Naive thymus-derived CD4-positive, alpha-beta T cell (primary cell): ENCODE measurements around the gene ZNF414. TPM values are rescaled to one million over a fixed set of nuclear protein-coding genes. Genes with fewer than 3 reads are reported as not detected.

ENCODE experiments used
- ATAC-seq: fragments of 150-1000 bp; cut with Tn5 transposase; 2 replicates; pipeline ENCODE4 v1.10.0; 2021; ENCODE audit warnings: mild to moderate bottlenecking, moderate library complexity
- CTCF ChIA-PET: fragments of 350-600 bp; sonication (Branson Sonifier 250); formaldehyde crosslinking; loops from one replicate; lab custom pipeline; 2021; ENCODE audit warnings: antibody characterized with exemption; lab: Charles Lee
- POLR2A ChIA-PET: fragments of 350-600 bp; sonication (Branson Sonifier 250); formaldehyde crosslinking; loops from one replicate; lab custom pipeline; 2021; ENCODE audit warnings: antibody characterized with exemption, inconsistent platforms; lab: Charles Lee
- DNase-seq, 9 donors: peaks; one replicate each; pipeline versions ENCODE4 v3.0.0 to v3.0.0-alpha.2; 2020 to 2022; ENCODE audit warnings: mixed read lengths in 1 of 9
- H3K27ac ChIP-seq: one replicate; pipeline ENCODE4 v1.7.0; 2013; ENCODE audit warnings: mild to moderate bottlenecking, low read depth, low read length, moderate library complexity
- H3K27me3 ChIP-seq, 2 donors: one replicate each; pipeline ENCODE4 v1.7.0; 2013; ENCODE audit warnings: low read length in 2 of 2, mild to moderate bottlenecking in 2 of 2, moderate library complexity in 2 of 2; ENCODE audit not compliant: control insufficient read depth in 2 of 2, insufficient read depth in 2 of 2
- H3K36me3 ChIP-seq, 3 experiments: 1 replicate in 2 of 3; 2 replicates in 1 of 3; pipeline ENCODE4 v1.7.0; 2013; ENCODE audit warnings: low read length in 3 of 3, mild to moderate bottlenecking in 3 of 3, moderate library complexity in 1 of 3; ENCODE audit not compliant: insufficient read depth in 3 of 3, control insufficient read depth in 2 of 3
- H3K4me1 ChIP-seq, 2 donors: one replicate each; pipeline ENCODE4 v1.7.0; 2013; ENCODE audit warnings: low read length in 2 of 2, mild to moderate bottlenecking in 2 of 2, moderate library complexity in 1 of 2; ENCODE audit not compliant: control insufficient read depth in 2 of 2, insufficient read depth in 2 of 2
- H3K4me3 ChIP-seq: 2 replicates; pipeline ENCODE4 v1.7.0; 2013; ENCODE audit warnings: mild to moderate bottlenecking, low read length
- H3K9me3 ChIP-seq, 3 experiments: 1 replicate in 2 of 3; 2 replicates in 1 of 3; pipeline ENCODE4 v1.7.0; 2013; ENCODE audit warnings: low read length in 3 of 3; ENCODE audit not compliant: control insufficient read depth in 2 of 3
- H3K27ac Mint-ChIP-seq, 9 donors: one replicate each; pipeline ENCODE4 v1.8.0; 2020 to 2022; ENCODE audit warnings: mixed read lengths in 9 of 9, mild to moderate bottlenecking in 8 of 9, moderate library complexity in 5 of 9, inconsistent platforms in 2 of 9
- H3K27me3 Mint-ChIP-seq, 5 donors: one replicate each; pipeline ENCODE4 v1.8.0; 2021 to 2022; ENCODE audit warnings: mixed read lengths in 5 of 5, mild to moderate bottlenecking in 1 of 5
- H3K36me3 Mint-ChIP-seq, 5 donors: one replicate each; pipeline ENCODE4 v1.8.0; 2020 to 2022; ENCODE audit warnings: mixed read lengths in 5 of 5, mild to moderate bottlenecking in 3 of 5, inconsistent platforms in 1 of 5
- H3K4me1 Mint-ChIP-seq, 7 donors: one replicate each; pipeline ENCODE4 v1.8.0; 2020 to 2022; ENCODE audit warnings: mixed read lengths in 7 of 7, mild to moderate bottlenecking in 3 of 7, inconsistent platforms in 1 of 7
- H3K4me3 Mint-ChIP-seq, 10 donors: one replicate each; pipeline ENCODE4 v1.8.0; 2020 to 2022; ENCODE audit warnings: mild to moderate bottlenecking in 10 of 10, mixed read lengths in 10 of 10, moderate library complexity in 6 of 10, inconsistent platforms in 2 of 10
- H3K9me3 Mint-ChIP-seq, 11 donors: one replicate each; pipeline ENCODE4 v1.8.0; 2020 to 2022; ENCODE audit warnings: mixed read lengths in 11 of 11, mild to moderate bottlenecking in 4 of 11, inconsistent platforms in 1 of 11, moderate library complexity in 1 of 11
- intact Hi-C, 2 donors: fragments of 100-400 bp; cut with micrococcal nuclease; formaldehyde crosslinking; loops; one replicate each; pipeline ENCODE4 v1.15.1; 2023
- polyA plus RNA-seq, 2 donors: library from polyadenylated mRNA; unstranded; fragments of 300-500 nt; fragmentation: Illumina TruSeq; gene quantifications; one replicate each; pipeline ENCODE4 v1.2.3, GENCODE V29; 2021
- total RNA-seq, 6 experiments: library from RNA in 5 of 6; stranded (reverse) in 5 of 6; gene quantifications; 1 replicate in 5 of 6; 2 replicates in 1 of 6; pipeline ENCODE4 v1.2.3 and lab custom pipeline; 2021 to 2026

Gene ZNF414
- total and polyA plus RNA-seq, 7 experiments from 2014 or later: 20.2 to 69.2 (median 51.1) TPM

GRCh38 chr19:8487137-8487851 lies 26.7 kb downstream of the ZNF414 start:
- ChIA-PET CTCF (interaction anchor here (0.6 to 3.2 kb wide), 19 partner anchors 8 to 134 kb away, joined by 3 to 84 read pairs (median 5); partner anchors contain the start of genes MARCHF2 and ZNF414), POLR2A (interaction anchor here (0.7 to 3.1 kb wide), 17 partner anchors 8 to 105 kb away, joined by 3 to 32 read pairs (median 4); partner anchors contain the start of genes HNRNPM, MYO1F and ZNF414)
- H3K4me3 Mint-ChIP-seq: peak overlapping the region; percentile 33 to 85 (median 68)
- peak overlapping the region; percentile 48 for H3K27ac ChIP-seq
- H3K9me3 Mint-ChIP-seq: peaks cover 0 to 2% (median 0%) of the 10 kb centered on the region in 11 donors
- peaks cover 15 to 67% (median 22%) of the 10 kb centered on the region in 3 experiments for H3K36me3 ChIP-seq
- H3K27me3 ChIP-seq: no peaks in the 10 kb centered on the region
- DNase-seq: peak; percentile 38 to 73 (median 59)
- no peaks in the 10 kb centered on the region for H3K9me3 ChIP-seq
- peak overlapping the region; percentile 82 to 95 (median 90) for H3K27ac Mint-ChIP-seq
- ATAC-seq: peak; percentile 79
- peaks cover 29 to 47% (median 34%) of the 10 kb centered on the region in 7 donors for H3K4me1 Mint-ChIP-seq
- intact Hi-C loops: loop anchor here (1.0 to 10.0 kb wide), 7 partner anchors 18 to 155 kb away; no protein-coding TSS in a partner anchor
- H3K36me3 Mint-ChIP-seq: peaks cover 9 to 46% (median 19%) of the 10 kb centered on the region in 5 donors
- H3K4me3 ChIP-seq: no peak overlapping the region
- no peaks in the 10 kb centered on the region for H3K27me3 Mint-ChIP-seq
- peaks cover 15 to 26% of the 10 kb centered on the region in 2 donors for H3K4me1 ChIP-seq

- H3K27ac ChIP-seq: peak overlapping the region; percentile 48
- CTCF ChIA-PET: interaction anchor here (0.6 to 3.2 kb wide), 14 partner anchors 8 to 133 kb away, joined by 3 to 84 read pairs (median 6); partner anchors contain the start of genes MARCHF2 and ZNF414
- H3K9me3 Mint-ChIP-seq: peaks cover 0 to 2% (median 0%) of the 10 kb centered on the region in 11 donors
Measured at GRCh38 chr19:8486661-8487136, 27.3 kb downstream of the ZNF414 start.

GRCh38 chr19:8485561-8486371 lies 28.2 kb downstream of the ZNF414 start:
- POLR2A ChIA-PET: interaction anchor here (0.6 to 3.1 kb wide), 9 partner anchors 11 to 107 kb away, joined by 3 to 14 read pairs (median 4); partner anchors contain the start of genes HNRNPM and MYO1F

More at GRCh38 chr19:8486661-8487136, 27.3 kb downstream of the ZNF414 start:
- Mint-ChIP-seq H3K36me3 (peaks cover 9 to 49% (median 19%) of the 10 kb centered on the region in 5 donors), H3K27me3 (no peaks in the 10 kb centered on the region), H3K27ac (peak overlapping the region in 8 of 9 donors; percentile 82 to 94 (median 90)), H3K4me3 (peak overlapping the region; percentile 33 to 85 (median 68)), H3K4me1 (peaks cover 32 to 50% (median 38%) of the 10 kb centered on the region in 7 donors)
- DNase-seq: no peak
- peaks cover 15 to 72% (median 25%) of the 10 kb centered on the region in 3 experiments for H3K36me3 ChIP-seq
- ATAC-seq: no peak
- POLR2A ChIA-PET: interaction anchor here (1.1 to 3.1 kb wide), 15 partner anchors 8 to 106 kb away, joined by 3 to 32 read pairs (median 5); partner anchors contain the start of genes HNRNPM, MYO1F and ZNF414
- no peaks in the 10 kb centered on the region for H3K9me3 ChIP-seq
- intact Hi-C loops: loop anchor here (1.0 to 10.0 kb wide), 7 partner anchors 19 to 156 kb away; no protein-coding TSS in a partner anchor
- peaks cover 15 to 26% of the 10 kb centered on the region in 2 donors for H3K4me1 ChIP-seq
- H3K27me3 ChIP-seq: no peaks in the 10 kb centered on the region
- no peak overlapping the region for H3K4me3 ChIP-seq

GRCh38 chr19:8484331-8484894 lies 29.6 kb downstream of the ZNF414 start:
- POLR2A ChIA-PET: interaction anchor here (0.7 to 1.4 kb wide), 3 partner anchors 94 to 134 kb away, joined by 3 to 4 read pairs (median 4); no protein-coding TSS in a partner anchor
- peaks cover 21 to 87% (median 30%) of the 10 kb centered on the region in 3 experiments for H3K36me3 ChIP-seq
- CTCF ChIA-PET: interaction anchor here (0.7 kb wide), 1 partner anchor 75 kb away, joined by 3 read pairs; no protein-coding TSS in a partner anchor
- no peaks in the 10 kb centered on the region for H3K27me3 Mint-ChIP-seq
- H3K9me3 ChIP-seq: no peaks in the 10 kb centered on the region
- H3K9me3 Mint-ChIP-seq: peaks cover 0 to 3% (median 0%) of the 10 kb centered on the region in 11 donors
- peaks cover 38 to 67% (median 52%) of the 10 kb centered on the region in 7 donors for H3K4me1 Mint-ChIP-seq
- H3K36me3 Mint-ChIP-seq: peaks cover 9 to 54% (median 19%) of the 10 kb centered on the region in 5 donors
- DNase-seq (no peak), ATAC-seq (peak; percentile 49)
- H3K4me1 ChIP-seq: peaks cover 15 to 26% of the 10 kb centered on the region in 2 donors
- H3K4me3 ChIP-seq: no peak overlapping the region
- H3K27ac Mint-ChIP-seq: peak overlapping the region in 2 of 9 donors; percentile 26 to 48
- H3K4me3 Mint-ChIP-seq: no peak overlapping the region
- no peaks in the 10 kb centered on the region for H3K27me3 ChIP-seq
- intact Hi-C loops: loop anchor here in 1 of 2 donors (10.0 kb wide), 1 partner anchor 130 kb away; no protein-coding TSS in a partner anchor
- H3K27ac ChIP-seq: no peak overlapping the region

More at GRCh38 chr19:8485561-8486371, 28.2 kb downstream of the ZNF414 start:
- H3K4me1 ChIP-seq: peaks cover 15 to 26% of the 10 kb centered on the region in 2 donors
- intact Hi-C loops: loop anchor here in 1 of 2 donors (10.0 kb wide), 1 partner anchor 131 kb away; no protein-coding TSS in a partner anchor
- no peak overlapping the region for H3K27ac ChIP-seq
- no peaks in the 10 kb centered on the region for H3K9me3 ChIP-seq
- H3K27me3 ChIP-seq: no peaks in the 10 kb centered on the region
- ATAC-seq (no peak), DNase-seq (no peak)
- H3K36me3 ChIP-seq: peaks cover 18 to 81% (median 30%) of the 10 kb centered on the region in 3 experiments
- Mint-ChIP-seq H3K4me3 (peak overlapping the region in 3 of 10 donors; percentile 12 to 84 (median 37)), H3K27me3 (no peaks in the 10 kb centered on the region), H3K36me3 (peaks cover 9 to 54% (median 19%) of the 10 kb centered on the region in 5 donors), H3K27ac (peak overlapping the region in 7 of 9 donors; percentile 59 to 94 (median 85)), H3K4me1 (peaks cover 38 to 60% (median 47%) of the 10 kb centered on the region in 7 donors), H3K9me3 (peaks cover 0 to 3% (median 0%) of the 10 kb centered on the region in 11 donors)
- H3K4me3 ChIP-seq: no peak overlapping the region
- CTCF ChIA-PET: interaction anchor here (1.0 to 3.2 kb wide), 5 partner anchors 20 to 132 kb away, joined by 3 to 84 read pairs (median 7); partner anchors contain the start of gene MARCHF2

- intact Hi-C loops: loop anchor here in 1 of 2 donors (10.0 kb wide), 1 partner anchor 128 kb away; no protein-coding TSS in a partner anchor
- Mint-ChIP-seq H3K4me3 (no peak overlapping the region), H3K4me1 (peaks cover 43 to 74% (median 60%) of the 10 kb centered on the region in 7 donors), H3K27ac (peak overlapping the region in 4 of 9 donors; percentile 3 to 83 (median 75)), H3K9me3 (peaks cover 0 to 3% (median 0%) of the 10 kb centered on the region in 11 donors), H3K27me3 (no peaks in the 10 kb centered on the region), H3K36me3 (peaks cover 9 to 50% (median 13%) of the 10 kb centered on the region in 5 donors)
- Histone ChIP-seq H3K36me3 (peaks cover 21 to 83% (median 23%) of the 10 kb centered on the region in 3 experiments), H3K27me3 (no peaks in the 10 kb centered on the region), H3K27ac (no peak overlapping the region), H3K9me3 (no peaks in the 10 kb centered on the region), H3K4me3 (no peak overlapping the region), H3K4me1 (peaks cover 21 to 30% of the 10 kb centered on the region in 2 donors)
- DNase-seq (no peak), ATAC-seq (no peak)
- POLR2A ChIA-PET: interaction anchor here (1.2 to 1.4 kb wide), 2 partner anchors 88 to 95 kb away, joined by 4 read pairs; no protein-coding TSS in a partner anchor
- CTCF ChIA-PET: interaction anchor here (0.6 to 1.0 kb wide), 2 partner anchors 9 to 215 kb away, joined by 3 read pairs; no protein-coding TSS in a partner anchor
Measured at GRCh38 chr19:8483165-8483564, 30.8 kb downstream of the ZNF414 start.
